H9 (cell line): Measurements from ENCODE around the gene BRF1. TPM values are rescaled to one million over a fixed set of nuclear protein-coding genes. Genes with fewer than 3 reads are reported as not detected.

Experiments used
- DNase-seq: peaks from one replicate; pipeline ENCODE4 v3.0.0-alpha.2; 2017
- H2AFZ ChIP-seq: one replicate; pipeline ENCODE4 v1.6.1; 2013; ENCODE audit warnings: mild to moderate bottlenecking, low read length, control low read depth, moderate library complexity
- H2AK5ac ChIP-seq: 2 replicates; pipeline ENCODE4 v1.6.1; 2013; ENCODE audit warnings: low read length, control low read depth, mixed read lengths; ENCODE audit not compliant: insufficient read length
- H2BK120ac ChIP-seq: one replicate; pipeline ENCODE4 v1.6.1; 2013; ENCODE audit warnings: low read depth, mild to moderate bottlenecking, low read length, control low read depth, inconsistent platforms; ENCODE audit not compliant: poor library complexity, severe bottlenecking
- H2BK12ac ChIP-seq: 2 replicates; pipeline ENCODE4 v1.6.1; 2013; ENCODE audit warnings: low read length, control low read depth, mixed read lengths, low read depth; ENCODE audit not compliant: insufficient read length
- H2BK15ac ChIP-seq: 2 replicates; pipeline ENCODE4 v1.6.1; 2013; ENCODE audit warnings: low read depth, low read length, control low read depth
- H2BK20ac ChIP-seq: one replicate; pipeline ENCODE4 v1.6.1; 2013; ENCODE audit warnings: low read depth, mild to moderate bottlenecking, low read length, control low read depth, inconsistent platforms; ENCODE audit not compliant: poor library complexity, severe bottlenecking
- H2BK5ac ChIP-seq: 2 replicates; pipeline ENCODE4 v1.6.1; 2013; ENCODE audit warnings: low read length, control low read depth, mixed read lengths; ENCODE audit not compliant: insufficient read length
- H3K14ac ChIP-seq: 2 replicates; pipeline ENCODE4 v1.6.1; 2013; ENCODE audit warnings: low read length, control low read depth; ENCODE audit not compliant: insufficient read depth
- H3K18ac ChIP-seq: 2 replicates; pipeline ENCODE4 v1.6.1; 2013; ENCODE audit warnings: low read depth, mild to moderate bottlenecking, mixed read lengths, low read length, control low read depth; ENCODE audit not compliant: insufficient read length
- H3K23ac ChIP-seq: 2 replicates; pipeline ENCODE4 v1.6.1; 2013; ENCODE audit warnings: low read length, control low read depth, mixed read lengths, low read depth; ENCODE audit not compliant: insufficient read length
- H3K23me2 ChIP-seq: 2 replicates; pipeline ENCODE4 v1.6.1; 2013; ENCODE audit warnings: low read depth, mild to moderate bottlenecking, mixed read lengths, low read length, control low read depth; ENCODE audit not compliant: insufficient read length, poor library complexity, severe bottlenecking
- H3K27ac ChIP-seq: 2 replicates; pipeline ENCODE4 v1.5.1; 2013; ENCODE audit warnings: low read length, control low read depth, mixed read lengths, low read depth; ENCODE audit not compliant: insufficient read length
- H3K27me3 ChIP-seq: 2 replicates; pipeline ENCODE4 v1.6.1; 2013; ENCODE audit warnings: low read length, control low read depth, inconsistent platforms; ENCODE audit not compliant: insufficient read depth
- H3K4ac ChIP-seq: 2 replicates; pipeline ENCODE4 v1.6.1; 2013; ENCODE audit warnings: low read depth, mild to moderate bottlenecking, control low read depth, inconsistent platforms, low read length, moderate library complexity
- H3K4me1 ChIP-seq: 2 replicates; pipeline ENCODE4 v1.6.1; 2013; ENCODE audit warnings: low read length, control low read depth, inconsistent platforms; ENCODE audit not compliant: insufficient read depth
- H3K4me2 ChIP-seq: 2 replicates; pipeline ENCODE4 v1.6.1; 2013; ENCODE audit warnings: low read length, control low read depth, mixed read lengths; ENCODE audit not compliant: insufficient read length, insufficient read depth
- H3K56ac ChIP-seq: 2 replicates; pipeline ENCODE4 v1.6.1; 2013; ENCODE audit warnings: low read depth, mild to moderate bottlenecking, mixed read lengths, low read length, control low read depth; ENCODE audit not compliant: insufficient read length
- H3K79me1 ChIP-seq: 2 replicates; pipeline ENCODE4 v1.6.1; 2013; ENCODE audit warnings: low read depth, mild to moderate bottlenecking, moderate library complexity, low read length, control low read depth, inconsistent platforms; ENCODE audit not compliant: insufficient read depth, poor library complexity, severe bottlenecking
- H3K79me2 ChIP-seq: 2 replicates; pipeline ENCODE4 v1.6.1; 2013; ENCODE audit warnings: low read length, control low read depth, inconsistent platforms; ENCODE audit not compliant: insufficient read depth
- H3K9ac ChIP-seq: 2 replicates; pipeline ENCODE4 v1.6.1; 2013; ENCODE audit warnings: low read length, control low read depth, mixed read lengths; ENCODE audit not compliant: insufficient read length; ENCODE audit errors: extremely low read depth
- H3K9me3 ChIP-seq: one replicate; pipeline ENCODE4 v1.6.1; 2013; ENCODE audit warnings: low read depth, low read length, inconsistent platforms; ENCODE audit not compliant: control insufficient read depth
- H3T11ph ChIP-seq: one replicate; pipeline ENCODE4 v1.6.1; 2013; ENCODE audit warnings: mild to moderate bottlenecking, low read length, control low read depth, inconsistent platforms
- H4K20me1 ChIP-seq: one replicate; pipeline ENCODE4 v1.6.1; 2013; ENCODE audit not compliant: control insufficient read depth, insufficient read length, insufficient read depth
- H4K5ac ChIP-seq: 2 replicates; pipeline ENCODE4 v1.6.1; 2013; ENCODE audit warnings: low read depth, mild to moderate bottlenecking, mixed read lengths, low read length, control low read depth; ENCODE audit not compliant: insufficient read length
- H4K8ac ChIP-seq: replicated peaks from 2 replicates; pipeline ENCODE4 v1.6.1; 2013; ENCODE audit warnings: low read length, control low read depth, mixed read lengths, low read depth; ENCODE audit not compliant: insufficient read length
- H4K91ac ChIP-seq: 2 replicates; pipeline ENCODE4 v1.6.1; 2013; ENCODE audit warnings: low read depth, mild to moderate bottlenecking, moderate library complexity, mixed read lengths, low read length, control low read depth; ENCODE audit not compliant: insufficient read length
- H3K27ac Mint-ChIP-seq, 3 experiments: 2 replicates in 2 of 3; 3 replicates in 1 of 3; pipeline ENCODE4 v1.8.0; 2020 to 2021; ENCODE audit warnings: mixed read lengths in 3 of 3, mild to moderate bottlenecking in 1 of 3, moderate library complexity in 1 of 3
- H3K27me3 Mint-ChIP-seq: 2 replicates; pipeline ENCODE4 v1.8.0; 2021; ENCODE audit warnings: low read depth, mild to moderate bottlenecking, moderate library complexity, mixed read lengths
- H3K36me3 Mint-ChIP-seq, 3 experiments: 2 replicates in 2 of 3; 3 replicates in 1 of 3; pipeline ENCODE4 v1.8.0; 2020 to 2021; ENCODE audit warnings: low read depth in 3 of 3, mixed read lengths in 3 of 3; ENCODE audit not compliant: insufficient read depth in 1 of 3
- H3K4me1 Mint-ChIP-seq, 2 experiments: 2 replicates each; pipeline ENCODE4 v1.8.0; 2020; ENCODE audit warnings: mixed read lengths in 2 of 2
- H3K4me3 Mint-ChIP-seq, 2 experiments: 2 replicates in 1 of 2; 3 replicates in 1 of 2; pipeline ENCODE4 v1.8.0; 2020 to 2021; ENCODE audit warnings: mild to moderate bottlenecking in 2 of 2, mixed read lengths in 2 of 2, moderate library complexity in 1 of 2
- H3K9me3 Mint-ChIP-seq, 2 experiments: 2 replicates in 1 of 2; 3 replicates in 1 of 2; pipeline ENCODE4 v1.8.0; 2020; ENCODE audit warnings: mild to moderate bottlenecking in 2 of 2, mixed read lengths in 2 of 2, moderate library complexity in 1 of 2
- CTCF ChIP-seq: fragments of 200-600 bp; sonication (generic); conservative IDR thresholded peaks from 3 replicates; pipeline ENCODE4 v1.8.0; 2021; ENCODE audit warnings: antibody characterized with exemption, mild to moderate bottlenecking
- WGBS: extraction: QIAGEN DNeasy Blood & Tissue Kit; methylation state at CpG from one replicate; pipeline ENCODE4 v1.1.7; 2013; ENCODE audit warnings: missing lambda C conversion rate, low lambda C conversion rate, mixed read lengths; ENCODE audit not compliant: insufficient read length; ENCODE audit errors: extremely low coverage; 5-methylcytosine and 5-hydroxymethylcytosine counted together
- total RNA-seq: library from RNA; stranded (reverse); gene quantifications from 2 replicates; pipeline ENCODE4 v1.2.1, GENCODE V29; 2021

The BRF1 gene
- total RNA-seq, 1 experiment from 2014 or later = 28.3 TPM

GRCh38 chr14:105224845-105225570, 75.8 kb downstream of the BRF1 start:
- no peak overlapping the region for H3K9ac ChIP-seq
- H3K4ac ChIP-seq = no peak overlapping the region
- no peaks in the 10 kb centered on the region for H3K79me2 ChIP-seq
- peaks cover 0 to 2% of the 10 kb centered on the region in 2 experiments; a peak in 2 of 5 replicates for H3K9me3 Mint-ChIP-seq
- no peak overlapping the region for H4K8ac ChIP-seq
- H3K18ac ChIP-seq = no peak overlapping the region
- H3K4me1 ChIP-seq = no peaks in the 10 kb centered on the region
- H4K5ac ChIP-seq = no peak overlapping the region
- no peaks in the 10 kb centered on the region for H3K79me1 ChIP-seq
- no peaks in the 10 kb centered on the region for H3K23me2 ChIP-seq
- H3K23ac ChIP-seq = no peak overlapping the region
- H3K4me1 Mint-ChIP-seq = no peaks in the 10 kb centered on the region
- H2AK5ac ChIP-seq = no peak overlapping the region
- no peak overlapping the region for H2BK5ac ChIP-seq
- no peak overlapping the region; a peak in 1 of 7 replicates for H3K27ac Mint-ChIP-seq
- no peak overlapping the region for H3T11ph ChIP-seq
- H3K27me3 Mint-ChIP-seq = no peaks in the 10 kb centered on the region
- H2BK12ac ChIP-seq = no peak overlapping the region
- no peaks in the 10 kb centered on the region for H4K20me1 ChIP-seq
- H3K56ac ChIP-seq = no peak overlapping the region
- peaks cover 5 to 31% (median 16%) of the 10 kb centered on the region in 3 experiments; a peak in 5 of 7 replicates for H3K36me3 Mint-ChIP-seq
- no peak overlapping the region for H2BK15ac ChIP-seq
- H3K9me3 ChIP-seq = no peaks in the 10 kb centered on the region
- TF ChIP-seq CTCF = no peak
- H2BK20ac ChIP-seq = no peak overlapping the region
- H3K4me3 Mint-ChIP-seq = no peak overlapping the region
- no peak overlapping the region for H3K27ac ChIP-seq
- DNase-seq = no peak
- H4K91ac ChIP-seq = no peak overlapping the region
- H3K27me3 ChIP-seq = no peaks in the 10 kb centered on the region
- no peak overlapping the region for H2BK120ac ChIP-seq
- WGBS = no CpG with 5 or more reads among the region's 11 CpGs
- no peak overlapping the region for H3K4me2 ChIP-seq
- H3K14ac ChIP-seq = no peak overlapping the region
- H2AFZ ChIP-seq = no peak overlapping the region
